GM18873 (cell line): ENCODE results near the gene RAB18.
"Not testable (repeated sequence)": the region's sequence is repeated elsewhere in the genome, so short reads cannot be mapped to it uniquely, and the experiment has no call there.

Experiments
- ATAC-seq: cut with Tn5 transposase; IDR thresholded peaks from one replicate; pipeline ENCODE4 v1.9.1; 2021; ENCODE audit warnings: mild to moderate bottlenecking, moderate library complexity, moderate number of reproducible peaks; ENCODE audit not compliant: unreplicated experiment, low FRiP score

The RAB18 gene

DNA sequence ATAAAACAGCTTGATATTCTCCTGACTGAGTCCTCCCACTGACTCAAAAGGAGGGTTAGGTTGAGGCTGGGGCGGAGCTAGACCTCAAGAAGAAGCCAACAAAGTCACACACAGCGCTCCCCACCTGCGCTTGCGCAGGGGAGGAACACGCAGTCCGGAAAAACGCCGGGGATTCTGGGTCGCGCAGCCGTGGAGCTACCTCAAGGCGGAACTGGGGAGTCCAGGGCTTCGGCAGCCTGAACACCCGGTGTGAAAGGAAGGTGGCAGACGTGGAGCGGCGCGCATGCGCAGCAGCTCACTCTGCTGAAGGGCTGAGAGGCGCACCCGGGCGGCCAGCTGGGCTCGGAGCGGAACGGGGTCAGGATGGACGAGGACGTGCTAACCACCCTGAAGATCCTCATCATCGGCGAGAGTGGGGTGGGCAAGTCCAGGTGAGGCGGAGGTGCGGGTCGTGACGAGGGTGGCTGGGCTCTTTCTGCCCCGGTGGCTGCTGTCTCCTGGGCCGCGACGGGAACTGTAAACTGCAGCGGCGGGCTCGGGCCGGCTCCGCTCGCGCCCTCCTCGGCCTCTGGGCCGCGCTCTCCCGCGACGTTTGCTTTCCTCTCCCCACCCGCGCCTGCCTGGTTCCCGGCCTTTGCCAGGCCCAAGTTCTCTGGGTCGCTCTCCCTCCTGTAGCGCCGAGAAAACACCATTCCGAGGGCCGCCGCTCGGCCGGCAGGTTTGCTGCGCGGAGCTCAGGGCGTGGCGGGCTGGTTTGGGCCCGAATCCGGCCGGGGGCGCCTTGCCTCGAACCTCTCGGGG is at the start of gene RAB18:
RAB18 (plus strand) TSS at position 298 of the 801 bp plus-strand sequence; CDS start at position 364, 66 bp downstream.
- peak; percentile 95 for ATAC-seq

GRCh38 chr10:27454837-27455236 is 49.3 kb upstream of the RAB18 start:
- no peak for ATAC-seq

DNA sequence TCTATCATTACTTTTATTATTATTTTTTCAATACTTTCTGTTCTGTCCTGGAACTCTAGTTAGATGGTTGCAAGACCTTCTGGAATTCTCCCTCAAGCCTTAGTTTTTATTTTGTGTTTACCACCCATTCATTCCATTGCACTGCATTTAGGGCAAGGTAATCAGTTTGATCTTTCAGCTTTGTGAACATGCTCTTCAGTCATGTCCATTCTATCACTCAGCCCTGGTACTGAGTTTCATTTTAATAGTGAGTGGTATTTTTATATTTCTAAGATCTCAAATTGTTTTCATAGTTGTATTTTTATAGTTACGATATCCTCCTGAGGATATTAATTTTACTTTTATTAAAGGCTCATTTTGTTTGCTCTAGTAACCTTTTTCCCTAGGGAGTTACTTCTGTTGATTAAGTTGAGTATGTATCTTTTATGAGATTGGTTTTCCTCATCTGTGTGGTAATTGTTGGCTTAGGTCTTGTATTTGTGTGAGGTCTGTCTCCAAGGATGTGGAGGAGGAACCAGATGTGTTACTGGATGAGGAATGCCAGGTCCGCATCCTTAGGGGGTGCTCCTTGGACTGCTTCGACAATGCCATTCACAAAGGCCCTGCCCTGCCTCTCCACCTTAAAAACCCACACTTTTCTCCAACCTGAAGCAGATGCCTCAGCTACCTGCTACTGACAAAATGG is 46.7 kb upstream of the RAB18 start:
- no peak for ATAC-seq

GRCh38 chr10:27457966-27458365 is 46.1 kb upstream of the RAB18 start:
- no peak for ATAC-seq

DNA sequence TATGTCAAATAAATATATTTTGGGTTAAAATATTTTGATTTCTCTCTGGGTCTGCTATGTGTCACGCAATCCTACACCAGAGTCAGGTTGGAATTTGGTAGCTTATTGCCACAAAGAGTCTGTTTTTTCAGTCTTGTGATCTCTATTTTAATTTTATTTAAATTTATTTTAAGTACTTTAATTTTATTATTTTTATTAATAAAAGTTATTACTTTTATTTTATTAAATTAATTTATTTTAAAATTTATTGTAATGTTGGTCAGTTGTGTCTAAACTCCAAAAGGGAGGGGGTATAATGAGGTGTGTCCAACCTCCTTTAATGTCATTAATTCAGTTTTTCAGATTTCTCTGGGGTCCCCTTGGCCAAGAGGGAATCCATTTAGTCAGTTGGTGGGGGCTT is 42.8 kb upstream of the RAB18 start:
- no peak for ATAC-seq

DNA sequence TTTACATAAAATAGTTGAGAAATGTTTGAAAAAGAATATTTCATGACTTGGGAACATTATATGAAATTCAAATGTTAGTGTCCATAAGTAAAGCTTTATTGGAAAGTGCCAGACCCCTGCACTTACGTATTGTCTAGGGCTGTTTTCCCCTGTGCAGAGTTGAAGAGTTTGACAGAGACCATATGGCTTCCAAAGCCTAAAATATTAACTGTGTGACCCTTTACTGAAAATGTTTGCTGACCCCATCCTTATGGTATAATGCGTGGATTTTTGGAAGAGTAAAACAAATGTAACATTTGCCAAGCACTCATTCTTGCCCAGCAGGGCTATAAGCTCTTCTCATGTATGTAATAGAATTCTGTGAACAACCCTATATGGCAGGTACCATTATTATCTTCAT is 40.1 kb upstream of the RAB18 start:
- no peak for ATAC-seq

- no peak for ATAC-seq
Measured at GRCh38 chr10:27464993-27465392, 39.1 kb upstream of the RAB18 start.

DNA sequence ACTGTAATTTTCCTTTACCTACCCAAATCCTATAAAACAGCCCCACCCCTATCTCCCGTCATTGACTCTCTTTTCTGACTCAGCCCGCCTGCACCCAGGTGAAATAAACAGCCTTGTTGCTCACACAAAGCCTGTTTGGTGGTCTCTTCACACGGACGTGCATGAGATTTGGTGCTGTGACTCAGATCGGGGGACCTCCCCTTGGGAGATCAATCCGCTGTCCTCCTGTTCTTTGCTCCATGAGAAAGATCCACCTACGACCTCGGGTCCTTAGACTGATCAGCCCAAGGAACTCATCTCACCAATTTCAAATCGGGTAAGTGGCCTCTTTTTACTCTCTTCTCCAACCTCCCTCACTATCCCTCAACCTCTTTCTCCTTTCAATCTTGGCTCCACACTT is 38.5 kb upstream of the RAB18 start:
- not testable (repeated sequence) for ATAC-seq

- no peak for ATAC-seq
Measured at GRCh38 chr10:27470885-27471284, 33.2 kb upstream of the RAB18 start.

DNA sequence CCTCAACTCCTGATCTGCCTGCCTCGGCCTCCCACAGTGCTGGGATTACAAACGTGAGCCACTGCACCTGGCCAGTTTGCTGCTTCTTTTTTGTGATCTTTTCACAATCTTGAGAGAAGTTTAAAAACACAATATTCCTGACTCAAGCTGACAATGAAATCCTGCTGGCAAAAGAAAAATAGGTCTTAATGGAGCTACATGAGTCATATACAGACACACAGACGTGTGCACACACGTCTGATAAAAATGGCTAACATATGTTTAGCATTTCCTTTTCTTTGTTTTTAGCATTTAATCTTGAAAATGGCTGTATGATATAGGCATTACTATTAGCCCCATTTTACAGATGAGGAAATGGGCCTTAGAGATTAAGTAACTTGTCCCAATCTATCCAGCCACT is 29.4 kb upstream of the RAB18 start:
- no peak for ATAC-seq

DNA sequence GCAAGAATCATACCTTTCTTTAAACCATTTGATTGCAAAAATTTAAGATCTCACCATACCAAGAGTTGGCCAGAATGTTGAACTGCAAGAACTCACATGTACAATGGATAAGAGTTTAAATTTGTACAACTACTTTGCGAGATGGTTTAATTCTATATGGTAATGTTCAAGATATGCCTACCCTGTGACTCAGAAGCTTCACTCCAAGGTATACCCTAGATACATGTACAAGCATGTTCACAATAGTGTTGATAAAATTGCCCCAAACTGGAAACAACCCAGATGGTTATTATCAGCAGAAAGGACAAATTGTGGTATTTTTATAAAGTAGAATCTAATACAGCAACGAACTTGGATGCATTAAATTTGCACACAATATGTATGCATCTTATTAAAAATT is 25.1 kb upstream of the RAB18 start:
- ATAC-seq, result no peak

GRCh38 chr10:27481486-27481885 is 22.6 kb upstream of the RAB18 start:
- no peak for ATAC-seq

DNA sequence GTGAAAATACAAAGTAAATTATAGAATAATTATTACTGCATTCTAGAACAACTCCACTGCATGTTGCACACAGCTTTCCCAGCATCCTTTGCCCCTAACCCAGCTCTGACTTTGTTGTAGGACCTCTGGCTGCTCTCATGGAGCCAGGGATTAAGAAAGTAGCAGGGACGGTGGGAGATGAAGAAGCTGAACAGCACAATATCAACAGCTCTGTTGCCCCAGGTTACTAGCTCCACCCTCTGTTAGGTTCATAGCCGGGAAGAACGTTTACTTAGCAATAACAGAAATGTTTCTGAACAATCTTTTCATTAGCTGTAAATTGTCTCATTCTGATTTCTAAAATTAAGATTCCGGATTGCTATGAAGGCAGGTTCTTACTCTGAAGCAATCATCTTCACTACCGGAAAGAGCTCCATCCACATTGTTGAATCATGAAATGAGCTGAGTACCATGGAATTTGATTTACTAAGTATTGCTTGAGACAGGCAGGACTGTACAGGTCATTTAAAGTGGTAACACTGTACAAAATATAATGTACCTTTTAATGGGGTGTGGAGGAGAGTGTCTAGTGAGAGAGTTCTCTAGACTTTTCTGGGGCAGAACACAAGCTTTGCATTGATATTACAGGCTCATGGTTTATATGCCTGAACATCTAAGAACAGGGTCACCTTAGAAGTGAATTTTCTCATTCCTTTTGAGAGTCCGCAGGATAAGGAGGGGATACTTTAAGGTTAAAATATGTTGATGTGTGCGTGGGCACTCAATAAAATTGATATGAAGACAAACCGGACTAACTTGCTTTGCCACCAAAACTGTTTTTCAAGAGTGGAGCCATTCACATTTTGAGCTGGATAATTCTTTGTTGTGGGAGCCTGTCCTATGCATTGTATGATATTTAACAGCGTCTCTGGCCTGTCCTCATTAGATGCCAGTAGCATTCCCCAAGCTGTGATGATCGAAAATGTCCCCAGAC is 20.8 kb upstream of the RAB18 start:
- ATAC-seq, result no peak

DNA sequence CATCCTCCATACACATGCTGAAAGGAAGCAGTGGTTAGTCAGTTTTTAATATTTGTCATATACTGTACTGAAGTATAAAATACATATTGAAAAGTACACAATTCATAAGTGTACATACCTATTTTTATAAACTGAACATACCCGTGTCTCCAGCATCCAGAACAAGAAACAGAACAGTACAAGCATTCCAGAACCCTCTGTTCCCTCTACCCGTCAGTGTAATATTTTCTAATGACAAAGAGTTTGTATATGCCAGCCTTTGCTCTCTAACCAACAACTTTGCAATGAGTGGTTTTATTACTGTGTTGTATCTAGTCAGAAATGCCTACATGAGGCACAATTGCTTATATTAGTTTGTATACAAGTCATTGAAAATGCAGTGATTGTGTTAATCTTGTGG is 18.7 kb upstream of the RAB18 start:
- no peak for ATAC-seq

DNA sequence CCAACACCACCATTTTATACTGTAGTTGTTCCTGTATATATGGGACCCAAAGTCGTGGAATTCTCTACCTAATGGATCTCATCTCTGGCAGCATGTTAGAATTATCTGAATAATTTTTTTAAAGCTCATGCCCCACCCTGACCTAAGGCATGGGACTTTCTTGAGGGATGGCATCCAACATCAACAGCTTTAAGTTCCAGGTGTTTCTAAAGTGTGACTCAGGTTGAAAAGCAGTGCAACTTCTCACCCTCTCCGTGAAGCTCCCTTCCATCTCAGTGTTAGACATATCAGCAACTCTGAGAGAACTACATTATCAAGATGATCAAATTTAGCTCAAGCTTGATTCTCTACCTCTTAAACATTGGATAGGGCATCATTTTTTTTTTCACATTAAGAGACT is 18.1 kb upstream of the RAB18 start:
- ATAC-seq, result no peak

DNA sequence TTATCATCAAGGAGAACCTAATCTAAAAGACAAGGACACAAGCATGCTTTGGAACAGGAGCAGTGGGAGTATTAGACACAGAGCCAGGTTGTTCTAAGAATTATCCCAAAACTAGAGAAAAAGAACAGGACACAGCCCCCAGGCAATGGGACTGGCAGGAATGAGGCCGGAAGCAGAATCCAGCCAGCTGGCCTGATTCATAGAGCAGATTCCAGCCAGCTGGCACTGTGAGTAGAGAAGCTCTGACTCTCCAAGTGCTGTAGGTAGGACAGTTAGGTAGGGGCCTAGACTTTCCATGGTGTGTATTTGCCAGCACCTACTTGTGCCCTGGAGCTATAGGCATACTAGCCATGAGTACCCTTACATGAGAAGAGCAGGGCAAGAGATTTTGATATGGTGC is 13.3 kb upstream of the RAB18 start:
- no peak for ATAC-seq

DNA sequence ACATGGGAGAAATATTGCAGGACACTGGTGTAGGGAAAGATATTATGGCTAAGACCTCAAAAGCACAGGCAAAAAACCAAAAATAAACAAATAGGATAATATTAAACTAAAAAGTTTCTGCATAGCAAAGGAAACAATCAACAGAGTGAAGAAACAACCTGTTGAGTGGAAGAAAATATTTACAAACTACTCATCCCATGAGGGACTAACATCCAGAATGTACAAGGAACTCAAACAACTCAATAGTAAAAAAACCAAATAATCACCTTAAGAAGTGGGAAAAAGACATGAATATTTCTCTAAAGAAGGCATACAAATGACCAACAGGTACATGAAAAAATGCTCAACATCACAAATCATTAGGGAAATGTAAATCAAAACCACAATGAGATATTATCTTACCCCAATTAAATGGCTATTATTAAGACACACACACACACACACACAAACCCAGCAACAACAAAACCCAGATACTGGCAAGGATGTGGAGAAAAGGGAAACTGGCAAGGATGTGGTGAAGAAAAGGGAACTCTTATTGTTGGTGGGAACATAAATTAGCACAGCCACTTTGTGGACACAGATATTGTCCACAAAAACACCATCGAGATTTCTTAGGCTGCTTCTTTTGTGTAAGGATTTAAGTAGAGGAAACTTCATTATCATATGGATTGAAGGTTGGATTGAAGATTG is 9.8 kb upstream of the RAB18 start:
- ATAC-seq, result no peak

- ATAC-seq, result no peak
Measured at GRCh38 chr10:27496137-27496536, 8.0 kb upstream of the RAB18 start.

- ATAC-seq, result no peak
Measured at GRCh38 chr10:27500096-27500495, 4.0 kb upstream of the RAB18 start.

GRCh38 chr10:27500886-27501285 is 3.2 kb upstream of the RAB18 start:
- ATAC-seq, result no peak
